OCI-M2 (cell line): ENCODE measurements around the gene GSDME.
"Not testable (repeated sequence)": the region's sequence is repeated elsewhere in the genome, so short reads cannot be mapped to it uniquely, and the experiment has no call there.

Experiments
- DNase-seq: peaks from one replicate; lab custom pipeline; 2025; ENCODE audit not compliant: unreplicated experiment; lab: John Stamatoyannopoulos, UW

Gene GSDME

DNA sequence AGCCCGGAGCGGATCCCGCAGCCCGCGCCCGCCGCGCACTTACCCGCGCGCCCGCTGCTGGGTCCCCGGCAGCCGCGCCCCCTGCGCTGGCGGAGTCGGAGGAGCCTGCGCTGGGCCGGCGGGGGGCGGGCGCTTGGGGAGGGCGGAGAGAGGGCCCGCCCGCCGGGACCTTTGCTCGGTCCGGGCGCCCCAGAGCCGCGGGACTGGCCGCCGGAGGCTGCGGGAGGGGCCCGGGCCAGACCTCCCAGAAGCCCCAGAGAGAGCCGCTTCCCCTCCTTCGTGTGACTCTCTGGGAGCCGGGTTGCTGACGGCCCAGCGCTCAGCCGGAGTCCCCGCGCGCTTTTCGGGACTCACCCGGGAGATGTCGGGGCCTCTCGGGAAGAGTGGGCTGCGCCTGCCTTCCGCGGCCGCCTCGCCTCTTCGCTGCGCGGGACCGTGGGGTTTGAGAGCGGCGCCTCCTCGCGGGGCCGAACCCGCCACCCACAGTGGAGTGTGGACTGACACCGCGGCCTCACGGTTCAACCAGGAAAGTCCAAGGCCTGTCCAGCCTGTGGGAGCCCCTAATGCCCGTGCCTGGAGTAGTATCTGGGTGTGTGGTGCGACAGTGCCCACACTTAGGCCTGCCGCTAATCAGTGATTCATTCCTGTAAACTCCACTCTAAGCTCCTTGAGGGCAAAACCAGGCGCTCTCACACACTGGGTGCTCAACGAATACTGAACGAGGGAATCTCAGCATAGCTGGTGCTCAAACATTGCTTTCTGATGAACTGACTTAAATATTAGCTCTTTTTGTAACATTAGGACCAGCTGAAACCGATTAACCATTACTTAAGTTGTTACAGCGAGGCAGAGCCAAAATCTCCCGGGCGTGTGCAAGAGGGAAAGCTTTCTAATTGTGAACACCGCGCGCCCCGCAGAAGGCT is at the start of gene GSDME:
GSDME (minus strand) TSS at position 112 of the 923 bp plus-strand sequence. CDS start 7,690 bp downstream, outside the sequence.
- DNase-seq, result no peak

GRCh38 chr7:24802300-24802699 is 45.0 kb upstream of the GSDME start:
- no peak for DNase-seq

DNA sequence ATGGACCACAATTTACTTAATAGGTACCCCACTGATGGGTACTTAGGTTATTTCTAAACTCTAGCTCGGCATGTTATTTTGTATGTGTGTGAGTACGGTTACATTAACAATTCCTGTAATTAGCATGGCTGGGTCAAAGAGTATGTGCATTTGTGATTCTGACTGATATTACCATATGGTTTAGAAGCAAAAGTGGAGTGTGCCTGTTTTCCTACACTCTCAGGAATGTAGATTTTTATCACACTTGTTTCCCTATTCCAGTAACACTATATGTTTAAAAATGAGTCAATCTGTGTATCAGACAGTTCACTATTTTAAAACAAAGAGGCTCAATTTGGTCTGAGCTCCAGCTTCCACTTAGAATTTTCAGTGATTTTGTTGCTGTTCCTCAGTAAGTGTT is 44.6 kb upstream of the GSDME start:
- no peak for DNase-seq

GRCh38 chr7:24800667-24801066 is 43.4 kb upstream of the GSDME start:
- DNase-seq, result no peak

GRCh38 chr7:24800073-24800472 is 42.8 kb upstream of the GSDME start:
- no peak for DNase-seq

GRCh38 chr7:24799506-24799905 is 42.2 kb upstream of the GSDME start:
- no peak for DNase-seq

- DNase-seq, result no peak
Measured at GRCh38 chr7:24798261-24798660, 41.0 kb upstream of the GSDME start.

GRCh38 chr7:24797270-24797669 is 40.0 kb upstream of the GSDME start:
- DNase-seq, result no peak

GRCh38 chr7:24795407-24795767 is 38.1 kb upstream of the GSDME start:
- no peak for DNase-seq

GRCh38 chr7:24794751-24795406 is 37.6 kb upstream of the GSDME start:
- not testable (repeated sequence) for DNase-seq

DNA sequence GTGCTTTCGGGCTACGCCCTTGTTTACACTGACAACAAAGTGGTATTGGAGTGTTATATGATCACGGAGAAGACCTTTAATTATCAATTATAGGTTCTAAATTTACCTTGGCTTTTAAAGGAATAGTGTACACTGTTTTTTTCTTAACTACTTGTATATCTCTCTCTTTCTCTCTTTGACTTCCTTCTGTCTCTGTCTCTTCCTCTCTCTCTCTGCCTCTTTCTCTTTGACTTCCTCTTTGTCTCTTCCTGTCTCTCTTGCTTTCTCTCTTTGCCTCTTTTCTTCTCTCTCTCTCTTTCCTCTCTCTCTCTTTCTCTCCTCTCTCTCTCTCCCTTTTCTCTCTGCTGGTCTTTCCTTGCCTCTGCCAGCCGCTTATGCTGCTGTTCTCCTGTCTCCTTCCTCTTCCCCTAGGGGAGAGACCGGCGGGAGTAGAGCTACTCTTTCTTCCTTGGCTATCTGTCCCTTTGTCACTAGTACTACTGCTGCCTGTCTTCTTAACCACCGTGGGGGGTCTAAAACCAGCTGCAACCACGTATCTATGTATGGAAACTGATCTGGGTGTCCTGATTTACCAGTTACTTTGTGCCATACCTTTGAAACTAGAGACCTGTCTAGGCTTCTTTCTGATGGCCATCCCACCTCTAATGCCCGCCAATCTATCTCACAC is 36.9 kb upstream of the GSDME start:
- DNase-seq, result no peak

GRCh38 chr7:24788961-24789576 is 31.8 kb upstream of the GSDME start:
- DNase-seq, result no peak

DNA sequence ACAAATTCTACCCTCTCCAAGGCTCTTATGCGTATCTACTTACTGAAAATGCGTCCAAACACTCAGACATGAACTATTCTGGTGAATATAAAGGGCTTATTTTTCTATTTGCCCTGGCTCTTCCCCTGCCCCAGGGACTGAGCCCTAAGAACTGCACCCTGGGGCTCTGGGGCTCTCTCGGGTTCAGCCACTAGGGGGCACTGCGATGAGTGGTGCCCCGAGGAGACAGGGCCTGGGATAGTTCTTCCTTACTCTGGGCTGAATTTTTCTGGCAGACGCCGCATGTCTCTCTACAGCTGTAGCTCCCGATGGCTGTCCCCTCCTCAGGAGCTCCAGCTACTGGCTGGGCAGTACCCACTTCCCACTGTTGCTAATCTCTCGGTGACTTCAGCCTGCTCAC is 30.8 kb upstream of the GSDME start:
- DNase-seq, result no peak

DNA sequence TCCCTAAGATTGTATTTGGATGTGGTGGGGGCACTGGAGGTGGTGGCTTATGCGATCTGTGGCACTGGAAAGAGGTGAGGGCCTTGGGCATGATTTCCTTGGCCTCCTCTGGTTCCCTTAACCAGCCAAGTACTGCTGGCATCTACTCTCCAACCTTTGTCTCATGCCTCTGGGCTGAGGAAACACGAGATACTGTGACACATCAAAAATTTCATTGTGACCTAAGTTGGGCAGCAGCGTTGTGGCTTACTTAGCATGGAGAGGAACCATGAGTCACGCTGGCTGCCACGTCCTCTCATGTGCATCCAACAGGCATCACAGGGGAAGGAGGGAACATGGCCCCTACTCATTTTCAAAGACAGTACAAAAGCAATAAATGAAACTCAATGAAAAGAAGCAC is 29.7 kb upstream of the GSDME start:
- no peak for DNase-seq

GRCh38 chr7:24786306-24786705 is 29.0 kb upstream of the GSDME start:
- DNase-seq, result no peak

GRCh38 chr7:24784277-24784676 is 27.0 kb upstream of the GSDME start:
- no peak for DNase-seq

GRCh38 chr7:24783698-24784097 is 26.4 kb upstream of the GSDME start:
- no peak for DNase-seq

- DNase-seq, result no peak
Measured at GRCh38 chr7:24781106-24781505, 23.8 kb upstream of the GSDME start.

DNA sequence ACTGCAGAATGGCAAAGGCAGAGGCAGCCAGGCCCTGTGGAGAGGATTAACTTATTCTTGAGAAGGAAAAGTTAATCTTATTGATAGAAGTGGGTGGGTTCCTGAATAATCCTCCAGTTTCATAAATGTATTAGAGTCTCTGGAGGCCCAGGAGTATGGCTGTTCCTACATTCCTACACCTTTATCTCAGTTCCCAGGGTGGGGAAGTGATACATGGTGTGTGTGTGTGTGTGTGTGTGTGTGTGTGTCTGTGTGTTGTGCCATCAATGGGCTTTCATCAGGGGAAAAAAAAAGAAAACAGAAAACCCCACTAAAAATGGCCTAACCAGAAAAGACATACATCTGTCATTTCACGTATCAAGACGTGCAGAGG is 22.0 kb upstream of the GSDME start:
- DNase-seq, result no peak

- no peak for DNase-seq
Measured at GRCh38 chr7:24778543-24779282, 21.4 kb upstream of the GSDME start.

GRCh38 chr7:24777806-24778205 is 20.5 kb upstream of the GSDME start:
- DNase-seq, result no peak
